HEK293 (cell line): Measurements from ENCODE around the gene LRSAM1.

ENCODE experiments used
- CTCF ChIA-PET: fragments of 350-600 bp; formaldehyde crosslinking; extraction: SDS; loops from one replicate; lab custom pipeline; 2021; ENCODE audit warnings: antibody characterized with exemption; lab: Yijun Ruan, JAX
- POLR2A ChIA-PET: fragments of 300-600 bp; formaldehyde crosslinking; extraction: SDS; loops from one replicate; lab custom pipeline; 2020; ENCODE audit warnings: antibody characterized with exemption, inconsistent platforms; lab: Yijun Ruan, JAX
- H3K27ac ChIP-seq: fragments of 200-500 bp; sonication (Bioruptor generic); 2 replicates; pipeline ENCODE4 v1.5.1; 2014; ENCODE audit warnings: low read depth, low read length, control low read depth, inconsistent platforms; ENCODE audit errors: extremely low read depth
- H3K36me3 ChIP-seq, 2 experiments: fragments of 200-500 bp in 1 of 2; sonication (Bioruptor generic) in 1 of 2; 1 replicate in 1 of 2; 2 replicates in 1 of 2; pipeline ENCODE4 v1.5.1; 2014 to 2017; ENCODE audit warnings: inconsistent platforms in 2 of 2, low read length in 2 of 2; ENCODE audit not compliant: control insufficient read depth in 2 of 2, insufficient read depth in 1 of 2
- H3K4me1 ChIP-seq: fragments of 200-500 bp; sonication (Bioruptor generic); 2 replicates; pipeline ENCODE4 v1.5.1; 2014; ENCODE audit warnings: mild to moderate bottlenecking, low read length, inconsistent platforms; ENCODE audit not compliant: control insufficient read depth, insufficient read depth
- H3K4me3 ChIP-seq: 2 replicates; pipeline ENCODE4 v1.5.1; 2011; ENCODE audit warnings: low read depth, mild to moderate bottlenecking, control low read depth, low read length, moderate library complexity
- H3K9me3 ChIP-seq: fragments of 200-500 bp; sonication (Bioruptor generic); 2 replicates; pipeline ENCODE4 v1.5.1; 2014; ENCODE audit warnings: low read depth, low read length, inconsistent platforms; ENCODE audit not compliant: control insufficient read depth, insufficient read depth
- GLI4 ChIP-seq: fragments of 450-650 bp; formaldehyde crosslinking; IDR thresholded peaks from 2 replicates; pipeline ENCODE4 v1.5.1; 2016; ENCODE audit warnings: missing biosample characterization, missing genetic modification characterization
- HOXA7 ChIP-seq: sonication (generic); formaldehyde crosslinking; IDR thresholded peaks from 2 replicates; pipeline ENCODE4 v1.8.1; 2022; ENCODE audit warnings: missing genetic modification reagents, borderline replicate concordance
- KLF1 ChIP-seq: fragments of 450-650 bp; formaldehyde crosslinking; IDR thresholded peaks from 2 replicates; pipeline ENCODE4 v1.5.1; 2016; ENCODE audit warnings: missing biosample characterization, missing genetic modification characterization
- KLF10 ChIP-seq: fragments of 450-650 bp; IDR thresholded peaks from 2 replicates; pipeline ENCODE4 v1.5.1; 2018; ENCODE audit warnings: missing biosample characterization, mild to moderate bottlenecking, missing genetic modification characterization
- KLF8 ChIP-seq: fragments of 450-650 bp; formaldehyde crosslinking; IDR thresholded peaks from 2 replicates; pipeline ENCODE4 v1.5.1; 2016; ENCODE audit warnings: missing biosample characterization, missing genetic modification characterization
- REPIN1 ChIP-seq: fragments of 450-650 bp; formaldehyde crosslinking; IDR thresholded peaks from 2 replicates; pipeline ENCODE4 v1.5.1; 2017; ENCODE audit warnings: missing biosample characterization, missing genetic modification characterization, low read depth
- REST ChIP-seq: fragments of 450-650 bp; formaldehyde crosslinking; IDR thresholded peaks from 2 replicates; pipeline ENCODE4 v1.5.1; 2016; ENCODE audit warnings: missing biosample characterization, missing genetic modification characterization
- SP2 ChIP-seq: fragments of 450-650 bp; formaldehyde crosslinking; IDR thresholded peaks from 2 replicates; pipeline ENCODE4 v1.5.1; 2016; ENCODE audit warnings: missing biosample characterization, missing genetic modification characterization
- SP3 ChIP-seq: fragments of 450-650 bp; formaldehyde crosslinking; IDR thresholded peaks from 2 replicates; pipeline ENCODE4 v1.5.1; 2016; ENCODE audit warnings: missing biosample characterization, missing genetic modification characterization
- SP7 ChIP-seq: fragments of 450-650 bp; formaldehyde crosslinking; IDR thresholded peaks from 2 replicates; pipeline ENCODE4 v1.5.1; 2016; ENCODE audit warnings: missing biosample characterization, missing genetic modification characterization
- ZBTB17 ChIP-seq: fragments of 450-650 bp; formaldehyde crosslinking; IDR thresholded peaks from 2 replicates; pipeline ENCODE4 v1.5.1; 2016; ENCODE audit warnings: missing biosample characterization, missing genetic modification characterization
- ZBTB21 ChIP-seq: fragments of 450-650 bp; formaldehyde crosslinking; IDR thresholded peaks from 2 replicates; pipeline ENCODE4 v1.5.1; 2017; ENCODE audit warnings: missing biosample characterization, missing genetic modification characterization
- ZBTB6 ChIP-seq: fragments of 450-650 bp; formaldehyde crosslinking; IDR thresholded peaks from 2 replicates; pipeline ENCODE4 v1.5.1; 2017; ENCODE audit warnings: missing biosample characterization, missing genetic modification characterization
- ZNF426 ChIP-seq: fragments of 450-650 bp; formaldehyde crosslinking; IDR thresholded peaks from 2 replicates; pipeline ENCODE4 v1.5.1; 2017; ENCODE audit warnings: missing biosample characterization, missing genetic modification characterization, mild to moderate bottlenecking, inconsistent platforms, moderate library complexity
- ZNF501 ChIP-seq: fragments of 450-650 bp; formaldehyde crosslinking; IDR thresholded peaks from 2 replicates; pipeline ENCODE4 v1.5.1; 2016; ENCODE audit warnings: missing biosample characterization, missing genetic modification characterization
- ZNF558 ChIP-seq: fragments of 450-650 bp; formaldehyde crosslinking; IDR thresholded peaks from 2 replicates; pipeline ENCODE4 v1.5.1; 2016; ENCODE audit warnings: missing biosample characterization, missing genetic modification characterization
- ZNF600 ChIP-seq: fragments of 450-650 bp; formaldehyde crosslinking; IDR thresholded peaks from 2 replicates; pipeline ENCODE4 v1.5.1; 2016; ENCODE audit warnings: missing biosample characterization, missing genetic modification characterization
- ZNF621 ChIP-seq: fragments of 450-650 bp; formaldehyde crosslinking; IDR thresholded peaks from 2 replicates; pipeline ENCODE4 v1.5.1; 2017; ENCODE audit warnings: missing biosample characterization, missing genetic modification characterization
- ZNF830 ChIP-seq: fragments of 450-650 bp; IDR thresholded peaks from 2 replicates; pipeline ENCODE4 v1.5.0; 2018; ENCODE audit warnings: missing biosample characterization, missing genetic modification characterization, low read depth, mild to moderate bottlenecking, moderate library complexity
- ZNF837 ChIP-seq: fragments of 450-650 bp; formaldehyde crosslinking; IDR thresholded peaks from 2 replicates; pipeline ENCODE4 v1.5.1; 2016; ENCODE audit warnings: missing biosample characterization, missing genetic modification characterization
- TF ChIP-seq, protein P1 (sequence below): fragments of 450-650 bp; formaldehyde crosslinking; IDR thresholded peaks from 2 replicates; pipeline ENCODE4 v1.5.1; 2017; ENCODE audit warnings: missing biosample characterization, missing genetic modification characterization
- TF ChIP-seq, protein P2 (sequence below): fragments of 450-650 bp; formaldehyde crosslinking; IDR thresholded peaks from 2 replicates; pipeline ENCODE4 v1.5.1; 2016; ENCODE audit warnings: missing biosample characterization, missing genetic modification characterization

LRSAM1 gene

DNA sequence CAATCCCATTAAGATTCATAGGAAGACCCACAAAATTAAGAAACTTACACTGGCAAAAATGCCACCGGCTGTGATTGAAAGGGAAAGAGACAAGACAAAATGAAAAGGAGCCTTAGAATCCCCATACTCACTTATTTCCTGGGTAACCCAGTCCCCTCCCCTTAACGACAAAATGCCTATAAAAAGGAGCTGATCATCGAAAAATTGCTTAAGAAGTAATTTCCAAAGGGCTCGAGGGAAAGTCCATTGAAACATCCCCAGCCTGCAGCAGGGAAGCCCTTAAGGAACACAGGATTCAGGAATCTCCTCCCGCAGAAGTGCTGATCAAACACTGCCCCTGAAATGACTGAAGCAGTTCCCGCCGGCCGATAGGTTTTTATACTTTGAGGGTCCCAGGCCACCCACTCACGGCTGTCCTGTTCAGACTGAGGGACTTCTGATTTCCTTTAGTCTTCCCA lies 27.8 kb upstream of the LRSAM1 start:
- Histone ChIP-seq H3K9me3 (no peaks in the 10 kb centered on the region), H3K4me1 (0 out of 2 replicates have a peak, but pooled peaks cover 5% of the 10 kb centered on the region)
- POLR2A ChIA-PET, result interaction anchor here (1.0 to 3.0 kb wide), 8 partner anchors 13 to 199 kb away, joined by 3 to 46 read pairs (median 10); partner anchors contain the start of genes LRSAM1, RPL12 and SLC2A8
- TF ChIP-seq ZNF837 (no peak), KLF10 (tag by site-specific recombination) (no peak)
- TF ChIP-seq, all 188 proteins: peak for 0
- peak overlapping the region; percentile 64 for H3K4me3 ChIP-seq
- peak overlapping the region; percentile 80 for H3K27ac ChIP-seq
- CTCF ChIA-PET, result interaction anchor here (0.7 to 1.2 kb wide), 2 partner anchors 27 to 32 kb away, joined by 3 to 5 read pairs; partner anchors contain the start of gene SLC2A8
- H3K36me3 ChIP-seq, result peaks cover 3 to 16% of the 10 kb centered on the region in 2 experiments; a peak in 2 of 3 replicates

DNA sequence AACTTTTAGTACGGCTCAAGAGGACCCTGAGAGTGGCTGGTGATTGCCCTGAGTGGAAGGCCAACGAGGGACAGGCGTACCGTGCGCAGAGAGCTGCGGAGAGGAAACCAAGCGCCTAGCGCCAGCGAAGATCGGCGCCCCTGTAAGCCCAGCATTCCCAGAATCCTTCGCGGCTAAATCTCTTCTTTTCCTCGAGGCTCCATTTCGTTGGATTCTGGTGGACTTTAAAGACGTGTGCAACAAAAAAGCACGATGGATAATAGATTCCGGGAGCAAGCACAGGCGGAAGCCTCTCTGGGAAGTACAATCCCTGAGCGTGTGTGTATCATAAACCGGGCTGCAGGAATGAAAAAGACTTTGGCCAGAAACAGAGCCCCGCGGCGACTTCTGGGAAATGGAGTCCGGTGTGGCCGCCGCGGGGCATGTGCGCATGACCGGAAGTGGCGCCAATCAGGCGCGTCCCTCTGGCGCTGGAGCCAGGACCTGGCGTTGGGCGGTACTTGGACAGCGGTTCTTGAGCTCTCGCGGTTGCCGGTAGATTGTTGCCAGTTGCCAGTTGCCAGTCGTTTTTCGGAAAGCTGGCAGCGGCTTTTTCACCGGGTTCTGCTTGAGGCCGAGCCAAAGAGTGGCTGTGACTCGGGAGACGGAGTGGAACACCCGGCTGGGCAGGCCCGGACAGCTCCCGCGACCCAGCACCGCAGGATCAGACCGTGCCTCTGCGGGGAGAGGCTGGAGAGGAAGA lies 27.2 kb upstream of the LRSAM1 start, which contains the start of gene ZNF79:
Gene ZNF79, plus strand, starts transcription at position 449 of the 742 bp plus-strand sequence. CDS start 406 bp downstream, outside the sequence.
- Histone ChIP-seq H3K27ac (peak within 1 kb of the TSS; percentile 80), H3K9me3 (no peaks in the 10 kb centered on the region), H3K4me1 (0 out of 2 replicates have a peak, but pooled peaks cover 5% of the 10 kb centered on the region), H3K4me3 (peak within 1 kb of the TSS; percentile 64), H3K36me3 (peaks cover 5 to 22% of the 10 kb centered on the region in 2 experiments; a peak in 2 of 3 replicates)
- POLR2A ChIA-PET, result interaction anchor here (0.6 to 3.0 kb wide), 20 partner anchors 9 to 199 kb away, joined by 3 to 46 read pairs (median 4); partner anchors contain the start of genes LRSAM1, RPL12 and SLC2A8
- CTCF ChIA-PET, result interaction anchor here (0.7 to 1.2 kb wide), 5 partner anchors 25 to 487 kb away, joined by 3 to 5 read pairs (median 3); partner anchors contain the start of gene SLC2A8
- no peak for TF ChIP-seq HOXA7 (CRISPR knock-in tag)
- 0 out of 2 replicates have a peak, but pooled peaks have one; percentile 38 for TF ChIP-seq ZBTB21
- no peak for TF ChIP-seq ZNF830 (tag by site-specific recombination)
- TF ChIP-seq GLI4, result no peak
- TF ChIP-seq SP7 (tag by site-specific recombination), result peak; percentile 36
- peak; percentile 47 for TF ChIP-seq SP3 (tag by site-specific recombination)
- TF ChIP-seq REST (tag by site-specific recombination), result peak; percentile 97
- TF ChIP-seq ZBTB6 (tag by site-specific recombination), result peak; percentile 100
- no peak for TF ChIP-seq ZNF621
- TF ChIP-seq, protein P1, sequence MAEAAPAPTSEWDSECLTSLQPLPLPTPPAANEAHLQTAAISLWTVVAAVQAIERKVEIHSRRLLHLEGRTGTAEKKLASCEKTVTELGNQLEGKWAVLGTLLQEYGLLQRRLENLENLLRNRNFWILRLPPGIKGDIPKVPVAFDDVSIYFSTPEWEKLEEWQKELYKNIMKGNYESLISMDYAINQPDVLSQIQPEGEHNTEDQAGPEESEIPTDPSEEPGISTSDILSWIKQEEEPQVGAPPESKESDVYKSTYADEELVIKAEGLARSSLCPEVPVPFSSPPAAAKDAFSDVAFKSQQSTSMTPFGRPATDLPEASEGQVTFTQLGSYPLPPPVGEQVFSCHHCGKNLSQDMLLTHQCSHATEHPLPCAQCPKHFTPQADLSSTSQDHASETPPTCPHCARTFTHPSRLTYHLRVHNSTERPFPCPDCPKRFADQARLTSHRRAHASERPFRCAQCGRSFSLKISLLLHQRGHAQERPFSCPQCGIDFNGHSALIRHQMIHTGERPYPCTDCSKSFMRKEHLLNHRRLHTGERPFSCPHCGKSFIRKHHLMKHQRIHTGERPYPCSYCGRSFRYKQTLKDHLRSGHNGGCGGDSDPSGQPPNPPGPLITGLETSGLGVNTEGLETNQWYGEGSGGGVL (tag by site-specific recombination), result no peak
- TF ChIP-seq ZNF600, result peak; percentile 58
- TF ChIP-seq ZBTB17, result peak; percentile 85
- TF ChIP-seq ZNF426 (tag by site-specific recombination), result no peak
- TF ChIP-seq KLF1 (tag by site-specific recombination), result peak; percentile 18; the same call in 1 of the 2 replicates
- TF ChIP-seq ZNF558 (tag by site-specific recombination), result no peak
- TF ChIP-seq KLF8 (tag by site-specific recombination), result peak; percentile 18; the same call in 1 of the 2 replicates
- TF ChIP-seq SP2 (tag by site-specific recombination), result peak; percentile 61
- TF ChIP-seq ZNF501 (tag by site-specific recombination), result peak; percentile 41; the same call in 1 of the 2 replicates
- TF ChIP-seq KLF10 (tag by site-specific recombination), result 0 out of 2 replicates have a peak, but pooled peaks have one; percentile 29
- TF ChIP-seq REPIN1 (tag by site-specific recombination), result no peak
- TF ChIP-seq, protein P2, sequence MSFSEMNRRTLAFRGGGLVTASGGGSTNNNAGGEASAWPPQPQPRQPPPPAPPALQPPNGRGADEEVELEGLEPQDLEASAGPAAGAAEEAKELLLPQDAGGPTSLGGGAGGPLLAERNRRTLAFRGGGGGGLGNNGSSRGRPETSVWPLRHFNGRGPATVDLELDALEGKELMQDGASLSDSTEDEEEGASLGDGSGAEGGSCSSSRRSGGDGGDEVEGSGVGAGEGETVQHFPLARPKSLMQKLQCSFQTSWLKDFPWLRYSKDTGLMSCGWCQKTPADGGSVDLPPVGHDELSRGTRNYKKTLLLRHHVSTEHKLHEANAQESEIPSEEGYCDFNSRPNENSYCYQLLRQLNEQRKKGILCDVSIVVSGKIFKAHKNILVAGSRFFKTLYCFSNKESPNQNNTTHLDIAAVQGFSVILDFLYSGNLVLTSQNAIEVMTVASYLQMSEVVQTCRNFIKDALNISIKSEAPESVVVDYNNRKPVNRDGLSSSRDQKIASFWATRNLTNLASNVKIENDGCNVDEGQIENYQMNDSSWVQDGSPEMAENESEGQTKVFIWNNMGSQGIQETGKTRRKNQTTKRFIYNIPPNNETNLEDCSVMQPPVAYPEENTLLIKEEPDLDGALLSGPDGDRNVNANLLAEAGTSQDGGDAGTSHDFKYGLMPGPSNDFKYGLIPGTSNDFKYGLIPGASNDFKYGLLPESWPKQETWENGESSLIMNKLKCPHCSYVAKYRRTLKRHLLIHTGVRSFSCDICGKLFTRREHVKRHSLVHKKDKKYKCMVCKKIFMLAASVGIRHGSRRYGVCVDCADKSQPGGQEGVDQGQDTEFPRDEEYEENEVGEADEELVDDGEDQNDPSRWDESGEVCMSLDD (tag by site-specific recombination), result 0 out of 2 replicates have a peak, but pooled peaks have one; percentile 17
